Measurements from ENCODE around the gene PGA4. TPM values are rescaled to one million over a fixed set of nuclear protein-coding genes. Genes with fewer than 3 reads are reported as not detected.
"Not testable (repeated sequence)": the region's sequence is repeated elsewhere in the genome, so short reads cannot be mapped to it uniquely, and the experiment has no call there.

Gene PGA4
- total and polyA plus RNA-seq, 5 experiments from 2014 or later = not detected

DNA sequence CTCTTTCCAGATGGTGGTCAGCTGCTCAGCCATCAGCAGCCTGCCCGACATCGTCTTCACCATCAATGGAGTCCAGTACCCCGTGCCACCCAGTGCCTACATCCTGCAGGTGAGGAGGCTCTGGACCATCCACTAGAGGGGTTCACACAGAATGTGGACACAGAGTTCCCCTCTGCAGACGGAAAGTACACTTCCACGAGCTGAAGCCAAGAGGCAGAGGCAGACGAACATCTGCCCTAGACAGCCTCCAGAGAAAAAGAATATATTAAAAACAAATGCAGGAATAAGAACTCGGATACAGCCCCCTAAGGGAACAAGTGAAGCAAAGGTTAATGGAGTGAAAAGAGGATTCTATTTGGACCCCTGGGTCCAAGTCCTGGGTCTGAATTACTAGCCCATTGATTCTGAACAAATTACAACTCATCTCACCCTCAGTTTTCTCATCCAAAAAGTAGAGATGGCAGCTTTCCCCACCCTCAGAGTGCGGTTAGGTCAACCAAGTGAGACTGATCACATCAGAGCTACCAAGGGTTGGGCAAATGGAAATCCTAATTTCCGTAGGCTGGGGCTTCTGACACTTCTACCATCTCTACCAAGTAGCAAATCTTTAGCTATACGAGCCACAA, 10.7 kb upstream of the PGA4 start:
- H3K4me3 Mint-ChIP-seq, H3K4me1 Mint-ChIP-seq, DNase-seq, H3K36me3 Mint-ChIP-seq, H3K27me3 Mint-ChIP-seq, H3K9me3 Mint-ChIP-seq, H3K27ac Mint-ChIP-seq, ATAC-seq, POLR2A ChIA-PET: not testable (repeated sequence)

- H3K4me3 Mint-ChIP-seq, DNase-seq, H3K27ac Mint-ChIP-seq, H3K9me3 Mint-ChIP-seq, H3K27me3 Mint-ChIP-seq, POLR2A ChIA-PET, H3K4me1 Mint-ChIP-seq, H3K36me3 Mint-ChIP-seq, ATAC-seq: not testable (repeated sequence)
Measured at GRCh38 chr11:61212202-61212601, 9.9 kb upstream of the PGA4 start.

DNA sequence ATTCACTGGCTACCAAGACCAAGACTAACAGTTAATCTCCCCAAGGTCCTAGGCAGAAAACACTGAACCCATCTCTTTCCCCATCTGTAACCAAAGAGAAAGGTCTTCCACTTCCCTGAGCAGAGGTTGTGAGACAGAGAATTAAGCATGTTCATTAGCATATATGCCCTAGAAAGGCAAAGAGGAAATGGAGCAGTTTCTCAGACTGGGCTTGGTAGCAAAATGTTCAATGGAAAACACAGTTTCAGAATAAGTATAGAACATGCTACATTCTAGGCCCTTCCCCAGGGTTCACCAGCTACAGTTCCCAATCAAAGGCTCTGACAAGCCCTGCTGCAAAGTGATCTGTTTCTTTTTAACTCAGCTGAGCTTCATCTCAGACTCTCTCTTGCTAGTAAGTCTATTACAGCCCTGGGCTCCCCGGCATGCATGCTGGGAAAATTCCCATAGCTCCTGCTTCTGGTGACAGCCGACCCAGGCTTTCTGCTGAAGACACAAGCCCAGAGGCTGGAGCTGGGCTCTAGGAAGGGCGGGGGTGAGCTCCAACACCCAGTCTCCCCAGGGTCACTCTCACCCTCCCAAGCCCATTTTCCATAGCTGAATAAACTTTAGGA, 8.3 kb upstream of the PGA4 start:
- H3K27me3 Mint-ChIP-seq, H3K4me1 Mint-ChIP-seq, H3K4me3 Mint-ChIP-seq, ATAC-seq, H3K36me3 Mint-ChIP-seq, H3K27ac Mint-ChIP-seq, DNase-seq, POLR2A ChIA-PET, H3K9me3 Mint-ChIP-seq: not testable (repeated sequence)

- H3K9me3 Mint-ChIP-seq, H3K4me1 Mint-ChIP-seq, H3K4me3 Mint-ChIP-seq, POLR2A ChIA-PET, ATAC-seq, H3K27ac Mint-ChIP-seq, DNase-seq, H3K36me3 Mint-ChIP-seq, H3K27me3 Mint-ChIP-seq: not testable (repeated sequence)
Measured at GRCh38 chr11:61218306-61218705, 3.8 kb upstream of the PGA4 start.

- DNase-seq, H3K9me3 Mint-ChIP-seq, H3K4me1 Mint-ChIP-seq, POLR2A ChIA-PET, H3K36me3 Mint-ChIP-seq, ATAC-seq, H3K4me3 Mint-ChIP-seq, H3K27me3 Mint-ChIP-seq: not testable (repeated sequence)
- peak overlapping the region in 1 of 10 donors; percentile 75 for H3K27ac Mint-ChIP-seq
Measured at GRCh38 chr11:61219016-61219415, 3.1 kb upstream of the PGA4 start.

DNA sequence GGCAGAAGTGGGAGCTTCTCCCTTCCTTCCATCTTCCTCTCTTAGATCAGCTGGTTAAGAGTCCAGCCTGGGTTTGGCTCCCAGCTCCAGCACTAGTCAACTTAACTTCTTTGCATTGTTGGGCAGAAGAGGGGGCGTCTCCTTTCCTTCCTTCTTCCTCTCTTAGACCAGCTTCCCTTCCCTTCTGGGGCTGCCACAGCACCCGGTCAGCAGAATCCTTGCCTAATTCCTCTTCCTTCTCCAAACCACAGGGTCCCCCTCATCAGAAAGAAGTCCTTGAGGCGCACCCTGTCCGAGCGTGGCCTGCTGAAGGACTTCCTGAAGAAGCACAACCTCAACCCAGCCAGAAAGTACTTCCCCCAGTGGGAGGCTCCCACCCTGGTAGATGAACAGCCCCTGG, 545 bp downstream of the PGA4 start:
- POLR2A ChIA-PET, H3K27ac Mint-ChIP-seq, H3K27me3 Mint-ChIP-seq, DNase-seq, ATAC-seq, H3K4me1 Mint-ChIP-seq, H3K36me3 Mint-ChIP-seq, H3K4me3 Mint-ChIP-seq, H3K9me3 Mint-ChIP-seq: not testable (repeated sequence)

DNA sequence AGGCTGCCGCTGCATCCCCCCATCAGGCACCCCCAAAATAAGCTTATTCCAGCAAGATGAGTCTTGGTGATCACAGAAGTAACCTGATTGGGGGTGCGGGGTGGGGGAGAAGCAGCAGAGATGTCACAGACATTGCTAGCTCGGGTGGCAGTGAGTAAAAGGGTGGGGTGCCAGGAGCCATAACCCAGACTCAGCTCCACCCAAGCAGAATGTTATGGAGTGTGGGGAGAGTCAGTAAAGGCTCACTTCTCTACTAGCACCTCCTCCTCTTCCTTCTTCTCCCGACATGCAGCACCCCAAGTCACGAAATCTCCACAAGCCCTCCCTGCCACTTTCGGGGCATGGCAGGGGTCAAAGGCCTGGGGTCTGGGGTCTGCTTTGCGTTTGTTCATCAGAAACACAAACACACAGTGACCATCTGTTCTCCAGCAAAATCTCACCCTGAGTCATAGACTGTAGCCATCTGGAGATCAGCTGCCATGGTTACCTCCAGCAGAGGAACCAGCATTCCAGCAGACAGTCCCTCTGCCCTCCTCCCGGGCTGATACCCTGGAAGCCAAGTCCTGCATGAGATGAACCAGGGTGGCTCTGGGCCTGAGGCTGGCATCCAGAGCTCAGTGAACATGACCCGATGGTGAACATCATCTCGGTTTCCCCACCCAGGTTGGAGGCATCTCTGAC, 4.5 kb downstream of the PGA4 start:
- H3K36me3 Mint-ChIP-seq, H3K27ac Mint-ChIP-seq, ATAC-seq, H3K27me3 Mint-ChIP-seq, H3K9me3 Mint-ChIP-seq, DNase-seq, H3K4me3 Mint-ChIP-seq, H3K4me1 Mint-ChIP-seq, POLR2A ChIA-PET: not testable (repeated sequence)

- H3K4me3 Mint-ChIP-seq, H3K27ac Mint-ChIP-seq: not testable (repeated sequence)
Measured at GRCh38 chr11:61229458-61229857, 7.3 kb downstream of the PGA4 start.

DNA sequence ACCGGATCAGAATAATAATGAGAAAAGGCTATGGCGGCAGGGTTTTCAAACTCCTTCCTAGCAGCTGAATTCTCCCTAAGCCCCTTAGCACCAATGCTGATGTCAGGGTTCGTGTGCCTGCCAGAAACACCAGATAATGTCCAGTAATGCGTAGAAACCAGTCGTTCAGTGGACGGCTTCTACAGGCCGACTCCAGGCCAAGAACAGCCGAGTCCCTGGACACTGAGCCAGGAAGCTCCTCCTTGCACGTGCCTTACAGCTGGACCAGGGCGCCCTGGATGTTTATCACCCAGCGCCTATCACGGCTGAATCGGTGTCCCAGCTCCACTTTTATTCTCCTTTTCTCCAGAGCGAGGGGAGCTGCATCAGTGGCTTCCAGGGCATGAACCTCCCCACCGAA, 8.9 kb downstream of the PGA4 start:
- H3K4me1 Mint-ChIP-seq, H3K27ac Mint-ChIP-seq, H3K9me3 Mint-ChIP-seq, H3K36me3 Mint-ChIP-seq, H3K4me3 Mint-ChIP-seq, ATAC-seq, DNase-seq, H3K27me3 Mint-ChIP-seq, POLR2A ChIA-PET: not testable (repeated sequence)

More at GRCh38 chr11:61229458-61229857, 7.3 kb downstream of the PGA4 start:
- ATAC-seq, H3K36me3 Mint-ChIP-seq, H3K27me3 Mint-ChIP-seq, H3K4me1 Mint-ChIP-seq, POLR2A ChIA-PET, DNase-seq, H3K9me3 Mint-ChIP-seq: not testable (repeated sequence)

GRCh38 chr11:61231585-61231984, 9.4 kb downstream of the PGA4 start:
- DNase-seq, ATAC-seq, POLR2A ChIA-PET, H3K4me1 Mint-ChIP-seq, H3K27me3 Mint-ChIP-seq, H3K9me3 Mint-ChIP-seq, H3K27ac Mint-ChIP-seq, H3K36me3 Mint-ChIP-seq, H3K4me3 Mint-ChIP-seq: not testable (repeated sequence)

DNA sequence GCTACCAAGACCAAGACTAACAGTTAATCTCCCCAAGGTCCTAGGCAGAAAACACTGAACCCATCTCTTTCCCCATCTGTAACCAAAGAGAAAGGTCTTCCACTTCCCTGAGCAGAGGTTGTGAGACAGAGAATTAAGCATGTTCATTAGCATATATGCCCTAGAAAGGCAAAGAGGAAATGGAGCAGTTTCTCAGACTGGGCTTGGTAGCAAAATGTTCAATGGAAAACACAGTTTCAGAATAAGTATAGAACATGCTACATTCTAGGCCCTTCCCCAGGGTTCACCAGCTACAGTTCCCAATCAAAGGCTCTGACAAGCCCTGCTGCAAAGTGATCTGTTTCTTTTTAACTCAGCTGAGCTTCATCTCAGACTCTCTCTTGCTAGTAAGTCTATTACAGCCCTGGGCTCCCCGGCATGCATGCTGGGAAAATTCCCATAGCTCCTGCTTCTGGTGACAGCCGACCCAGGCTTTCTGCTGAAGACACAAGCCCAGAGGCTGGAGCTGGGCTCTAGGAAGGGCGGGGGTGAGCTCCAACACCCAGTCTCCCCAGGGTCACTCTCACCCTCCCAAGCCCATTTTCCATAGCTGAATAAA, 10.5 kb downstream of the PGA4 start:
- not testable (repeated sequence) for ATAC-seq, H3K4me3 Mint-ChIP-seq, H3K36me3 Mint-ChIP-seq

GRCh38 chr11:61237130-61237529, 15.0 kb downstream of the PGA4 start:
- H3K4me1 Mint-ChIP-seq, H3K27me3 Mint-ChIP-seq, H3K4me3 Mint-ChIP-seq, POLR2A ChIA-PET, H3K27ac Mint-ChIP-seq, H3K9me3 Mint-ChIP-seq, H3K36me3 Mint-ChIP-seq, DNase-seq, ATAC-seq: not testable (repeated sequence)

More for the DNA sequence above, 10.5 kb downstream of the PGA4 start:
- DNase-seq, H3K27ac Mint-ChIP-seq, POLR2A ChIA-PET, H3K27me3 Mint-ChIP-seq, H3K4me1 Mint-ChIP-seq, H3K9me3 Mint-ChIP-seq: not testable (repeated sequence)

DNA sequence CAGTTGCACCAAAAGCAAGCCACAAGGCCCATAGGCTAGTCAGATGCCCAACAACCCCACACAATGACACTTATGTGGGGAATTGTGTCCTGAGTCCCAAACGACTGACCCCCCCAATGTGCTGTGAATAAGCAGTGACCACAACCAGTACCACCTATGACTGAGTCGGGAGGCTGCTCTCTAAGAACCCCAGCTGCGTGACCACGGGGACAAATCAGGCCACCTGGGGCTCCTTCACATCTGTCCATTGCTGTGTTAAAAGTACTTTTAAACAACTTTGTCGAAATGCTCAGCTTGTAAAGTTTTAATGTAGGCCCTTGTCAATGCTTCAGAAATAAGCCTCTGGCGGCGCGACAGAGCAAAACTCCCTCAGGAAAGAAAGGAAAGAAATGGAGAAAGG, 18.1 kb downstream of the PGA4 start:
- DNase-seq, H3K4me1 Mint-ChIP-seq, POLR2A ChIA-PET, H3K4me3 Mint-ChIP-seq, ATAC-seq, H3K27me3 Mint-ChIP-seq, H3K36me3 Mint-ChIP-seq, H3K9me3 Mint-ChIP-seq: not testable (repeated sequence)
- peak overlapping the region in 1 of 10 donors; percentile 32 for H3K27ac Mint-ChIP-seq
